DMS153 treated with DMSO at 0.1 percent for 48 hours (cell line): ENCODE results near the gene COLQ.

Experiments used
- DNase-seq: peaks from one replicate; lab custom pipeline; 2025; ENCODE audit not compliant: unreplicated experiment; lab: John Stamatoyannopoulos, UW

The COLQ gene

DNA sequence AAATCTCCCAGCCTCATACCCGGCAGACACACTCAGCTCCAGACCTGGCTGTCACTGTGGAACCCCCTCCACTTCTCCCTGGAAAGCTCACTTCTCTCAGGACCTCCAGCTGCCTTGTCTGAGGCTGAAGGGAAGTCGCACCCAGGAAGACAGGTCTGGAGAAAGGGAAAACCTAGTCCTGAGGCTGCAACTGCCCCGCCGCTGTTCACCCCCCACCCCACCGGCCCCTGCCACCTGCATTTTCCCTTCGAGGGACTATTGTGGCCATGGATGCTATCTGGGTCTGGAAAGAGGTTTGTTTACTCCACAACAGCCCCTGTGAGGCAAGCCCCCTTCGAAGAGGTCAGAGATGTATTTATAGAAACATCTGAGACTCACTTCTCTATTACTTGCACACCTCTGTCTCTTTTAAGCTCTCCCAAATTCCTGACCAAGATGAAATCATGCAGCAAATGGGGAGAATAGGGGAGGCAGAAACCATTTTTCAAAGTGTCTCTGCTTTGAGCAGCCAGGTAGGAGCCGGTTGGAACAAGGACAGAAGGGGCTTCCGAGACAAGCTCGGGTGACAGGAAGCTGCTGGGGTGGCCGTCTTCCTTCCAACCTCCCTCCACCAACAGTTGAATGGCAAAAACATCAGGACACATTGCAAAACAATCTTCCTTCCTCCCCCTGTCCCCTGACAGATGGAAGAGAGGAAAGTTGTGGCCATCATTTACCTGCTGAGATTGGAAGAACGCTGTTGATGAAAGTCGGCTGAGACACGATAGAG is 518 bp downstream of the COLQ start:
- no peak for DNase-seq

DNA sequence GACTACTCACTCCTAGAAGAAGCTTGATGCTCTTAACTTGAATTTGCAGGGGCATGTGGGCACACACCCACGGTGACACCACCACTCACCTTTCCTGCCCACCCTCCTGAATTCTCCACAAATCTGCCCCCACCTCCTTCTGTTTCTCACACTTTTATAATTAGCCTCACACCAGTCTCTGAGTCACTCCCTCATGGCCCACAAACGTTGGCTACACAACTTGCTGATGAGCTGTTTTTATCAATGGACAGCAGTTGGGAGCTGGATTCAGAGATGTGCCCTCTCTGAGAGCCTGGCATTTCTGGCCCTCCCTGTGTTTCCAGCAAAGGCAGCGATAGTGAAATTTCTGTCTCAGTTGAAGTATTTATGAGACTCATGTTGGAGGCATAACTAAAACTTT is 1.3 kb downstream of the COLQ start:
- DNase-seq, result no peak

DNA sequence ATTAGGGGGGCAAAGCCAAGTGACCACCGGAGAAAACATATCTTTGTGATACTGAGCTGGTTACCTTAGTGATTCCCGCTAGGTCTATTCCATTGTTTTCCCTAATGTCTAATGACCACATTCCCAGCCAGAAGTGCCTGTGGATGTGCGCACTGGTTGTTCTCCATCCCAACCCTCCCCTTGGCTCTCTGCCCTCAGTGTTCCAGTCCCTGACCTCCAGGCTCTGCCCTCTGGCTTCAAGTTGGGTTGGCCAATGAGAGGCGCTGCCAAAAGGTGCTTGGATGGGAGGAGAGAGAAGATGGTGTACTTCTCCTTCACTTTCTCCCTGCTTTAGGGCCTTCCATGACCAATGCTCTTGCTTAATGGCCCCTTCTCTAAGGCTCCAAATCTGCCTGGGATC is 2.4 kb downstream of the COLQ start:
- no peak for DNase-seq

DNA sequence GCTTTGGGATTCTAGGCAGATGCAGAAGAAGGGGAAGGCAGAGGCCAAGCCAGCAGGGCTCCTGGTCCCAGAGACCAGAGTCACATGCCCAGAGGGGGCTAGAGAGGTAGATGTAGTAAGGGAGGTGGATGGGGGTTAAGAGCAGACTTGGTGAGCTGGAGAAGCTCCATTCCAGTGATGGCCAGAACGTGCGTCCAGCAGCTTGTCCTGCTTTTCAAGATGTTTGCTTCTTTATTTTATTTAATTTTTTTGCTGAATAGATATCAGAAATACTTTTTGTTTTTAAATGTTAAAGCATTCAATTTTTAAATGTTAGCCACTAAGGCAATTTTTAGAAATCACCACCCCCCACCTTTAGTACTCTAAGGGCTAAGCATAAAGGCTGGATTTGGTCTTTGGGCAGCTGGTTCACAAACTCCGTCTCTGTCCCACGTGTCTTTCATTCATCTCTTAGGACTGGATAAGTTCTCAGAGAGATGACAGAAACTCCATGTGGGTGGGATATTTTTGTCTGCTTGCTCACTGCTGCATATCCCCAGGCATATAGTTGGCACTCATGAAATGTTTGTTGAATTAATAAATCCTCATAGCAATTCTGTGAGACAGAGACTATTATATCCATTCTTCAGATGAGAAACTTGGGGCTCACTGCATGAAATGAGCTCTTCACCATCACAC is 6.7 kb downstream of the COLQ start:
- no peak for DNase-seq

DNA sequence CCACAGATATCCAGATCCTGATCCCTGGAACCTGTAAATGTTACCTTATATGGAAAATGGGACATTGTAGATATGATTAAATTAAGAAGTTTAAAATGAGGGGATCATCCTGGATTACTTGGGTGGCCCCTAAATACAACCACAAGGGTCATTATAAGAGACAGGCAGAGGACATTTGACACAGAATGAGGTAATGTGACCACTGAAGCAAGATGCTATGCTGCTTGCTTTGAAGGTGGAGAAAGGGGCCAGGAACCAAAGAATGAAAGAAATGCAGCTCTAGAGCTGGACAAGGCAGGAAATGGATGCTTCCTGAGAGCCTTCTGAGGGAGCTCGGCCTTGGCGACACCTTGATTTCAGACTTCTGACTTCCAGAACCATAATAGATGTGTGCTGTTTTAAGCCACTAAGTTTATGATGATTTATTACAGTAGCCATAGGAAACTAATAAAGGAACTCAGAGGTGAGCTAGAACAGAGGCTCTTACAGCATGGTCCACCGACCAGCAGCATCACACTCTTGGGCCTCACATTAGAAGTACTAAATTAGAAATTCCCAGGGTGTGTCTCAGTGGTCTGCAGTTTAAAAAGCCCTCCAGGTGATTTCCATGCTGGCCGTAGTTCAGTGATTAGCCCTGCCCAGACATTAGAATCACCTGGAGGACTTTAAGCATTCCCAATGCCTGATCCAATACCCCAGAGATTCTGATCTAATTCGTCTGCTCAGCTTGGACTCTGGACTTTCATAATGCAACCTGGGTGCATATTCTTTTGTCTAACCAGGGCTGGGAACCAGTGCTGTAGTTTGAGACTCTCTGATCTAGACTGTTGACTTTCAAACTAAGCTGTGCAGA is 7.5 kb downstream of the COLQ start:
- DNase-seq, result no peak

DNA sequence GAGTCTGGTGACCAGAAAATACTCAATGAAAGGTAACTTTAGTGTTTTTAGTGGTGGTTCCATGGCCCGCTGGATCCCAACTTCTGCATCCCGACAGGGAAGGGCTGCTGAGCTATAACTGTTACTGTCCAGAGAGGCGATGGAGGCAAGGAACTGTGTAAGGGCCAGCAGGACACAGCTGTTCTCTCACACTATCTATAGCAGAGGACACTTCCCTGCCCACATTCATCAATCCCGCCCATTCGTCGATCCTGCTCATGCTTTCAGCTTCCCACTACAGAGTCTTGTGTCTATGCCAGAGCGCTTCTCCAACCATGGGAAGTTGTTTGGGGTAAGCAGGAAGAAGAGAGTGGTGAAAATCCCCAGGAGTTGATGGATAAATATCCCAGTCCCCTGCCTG is 8.4 kb downstream of the COLQ start:
- no peak for DNase-seq

DNA sequence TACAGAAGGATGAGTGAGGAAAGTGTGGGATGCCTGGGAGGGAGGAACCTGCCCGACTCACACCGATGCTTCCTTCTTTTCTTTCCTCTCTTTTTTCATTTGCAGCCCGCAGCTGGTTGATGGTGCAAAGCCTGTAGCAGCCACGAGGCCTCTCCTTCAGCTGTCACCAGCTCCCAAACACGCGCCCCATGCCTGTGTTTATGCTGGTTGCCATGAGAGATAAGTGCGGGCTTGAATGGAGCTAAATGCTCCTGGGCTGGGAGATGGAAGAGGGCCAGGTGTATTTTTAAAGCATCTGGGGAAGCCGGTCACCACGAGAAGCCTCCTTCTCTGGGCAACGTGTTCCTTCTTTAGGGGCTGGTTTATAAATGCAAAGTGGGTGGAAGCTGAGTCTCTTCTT is 9.3 kb downstream of the COLQ start:
- peak; percentile 43 for DNase-seq

DNA sequence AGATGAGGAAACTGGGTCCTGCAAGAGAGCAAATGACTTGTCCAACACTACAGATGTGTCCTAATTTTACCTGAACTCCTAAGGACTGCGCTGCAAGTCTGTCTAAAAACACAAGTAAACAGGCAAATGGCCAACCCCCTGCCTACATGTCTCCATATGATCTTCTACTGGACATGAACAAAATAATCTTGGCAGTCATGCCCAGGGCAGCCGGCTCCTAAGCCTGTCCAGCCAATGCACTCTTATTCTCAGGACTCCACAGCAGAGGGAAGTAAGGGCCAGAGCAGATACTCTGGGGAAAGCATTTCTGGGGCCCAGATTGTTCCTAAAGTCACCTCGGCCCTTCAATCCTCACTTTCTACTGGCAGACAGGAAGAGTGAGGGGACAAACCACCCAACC is 10.3 kb downstream of the COLQ start:
- no peak for DNase-seq

DNA sequence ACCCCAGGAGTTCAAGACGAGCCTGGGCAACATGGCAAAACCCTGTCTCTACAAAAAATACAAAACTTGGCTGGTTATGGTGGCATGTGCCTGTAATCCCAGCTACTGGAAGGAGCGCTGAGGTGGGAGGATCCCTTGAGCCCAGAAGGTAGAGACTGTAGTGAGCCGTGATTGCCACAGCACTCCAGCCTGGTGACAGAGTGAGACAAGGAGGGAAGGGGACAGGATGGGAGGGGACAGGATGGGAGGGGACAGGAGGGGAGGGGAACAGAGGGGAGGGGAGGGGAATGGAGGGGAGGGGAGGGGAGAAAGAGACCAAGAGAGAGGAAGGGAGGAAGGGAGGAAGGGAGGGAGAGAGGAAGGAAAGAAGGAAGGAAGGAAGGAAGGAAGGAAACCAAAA is 11.0 kb downstream of the COLQ start:
- DNase-seq, result no peak

DNA sequence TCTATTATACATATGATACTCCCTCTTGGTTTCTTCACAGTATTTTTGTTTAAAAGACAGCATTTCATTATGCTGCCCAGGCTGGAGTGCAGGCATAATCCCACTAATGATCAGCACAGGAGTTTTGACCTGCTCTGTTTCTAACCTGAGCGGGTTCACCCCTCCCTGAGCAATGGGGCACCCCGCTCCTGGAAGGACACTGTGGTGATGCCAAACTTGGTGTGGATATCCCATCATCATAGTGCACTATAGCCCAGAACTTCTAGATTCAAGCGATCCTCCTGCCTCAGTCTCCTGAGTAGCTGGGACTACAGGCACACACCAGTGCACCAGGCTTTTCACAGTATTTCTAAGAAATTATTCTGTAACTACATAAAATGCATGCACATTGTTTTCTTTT is 14.9 kb downstream of the COLQ start:
- DNase-seq, result no peak

DNA sequence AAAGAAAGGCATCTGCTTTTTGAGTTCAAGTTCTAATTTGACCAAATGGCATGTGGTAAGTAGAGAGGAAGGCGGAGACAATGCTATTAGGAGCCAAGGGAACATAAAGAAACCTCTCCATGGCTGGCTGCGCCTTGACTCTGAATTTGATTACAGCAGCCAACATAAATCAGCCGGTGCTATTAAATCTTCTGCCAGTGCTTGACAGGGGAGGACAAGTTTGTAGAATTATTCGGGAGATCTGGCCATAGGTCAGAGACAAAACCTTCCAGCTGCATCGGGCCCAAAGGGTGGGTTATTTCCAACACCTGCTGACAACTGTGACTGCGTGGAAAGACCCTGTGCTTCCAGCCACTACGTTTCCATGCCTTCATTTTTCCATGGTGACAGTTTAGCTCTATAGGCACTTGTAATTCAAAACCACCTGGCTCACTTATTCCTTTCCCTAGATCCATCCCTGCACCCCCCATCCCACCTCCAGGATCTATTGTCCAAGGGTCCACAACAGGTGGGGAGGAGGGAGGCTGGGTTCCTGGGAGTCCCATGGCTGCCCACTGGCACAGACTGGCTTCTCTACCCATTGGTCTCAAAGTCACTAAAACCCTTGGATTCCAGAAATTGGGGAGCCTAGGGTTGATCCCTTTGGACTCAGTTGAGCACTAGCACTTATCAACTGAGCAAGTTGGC is 15.9 kb downstream of the COLQ start:
- no peak for DNase-seq

DNA sequence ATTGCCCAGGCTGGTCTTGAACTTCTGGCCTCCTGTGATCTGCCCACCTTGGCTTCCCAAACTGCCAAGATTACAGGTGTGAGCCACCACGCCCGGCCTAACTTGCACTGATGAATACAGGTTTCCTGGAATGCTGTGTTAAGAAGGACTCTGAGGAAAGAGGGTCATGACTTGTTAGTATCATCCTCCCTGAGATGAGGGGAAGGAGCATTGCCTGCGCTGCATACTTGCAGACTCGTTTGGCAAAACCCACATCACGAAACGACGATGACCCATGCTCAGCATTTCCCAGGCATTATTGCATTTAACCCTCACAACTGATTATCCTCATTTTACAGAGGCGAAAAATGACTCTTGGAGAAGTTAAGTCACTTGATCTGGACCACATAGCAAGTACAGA is 18.9 kb downstream of the COLQ start:
- no peak for DNase-seq

DNA sequence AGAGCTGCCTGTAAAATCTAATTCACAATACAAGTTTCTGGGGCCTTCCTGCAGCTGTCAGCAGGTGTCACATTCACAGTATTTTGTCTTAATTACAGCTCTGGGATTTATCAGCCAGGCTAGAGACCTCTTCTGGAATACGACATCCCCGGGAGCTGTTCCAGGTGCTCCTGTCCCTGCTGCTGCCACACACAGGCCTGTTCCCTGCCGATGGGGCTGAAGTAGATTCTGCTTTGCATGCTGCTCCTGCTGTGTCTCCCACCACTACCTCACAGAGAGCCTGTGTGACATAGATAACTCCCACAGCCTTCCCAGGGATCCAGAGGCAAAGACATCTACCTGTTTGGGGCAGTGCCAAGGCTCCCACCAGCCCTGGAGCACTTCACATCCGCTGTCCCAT is 20.4 kb downstream of the COLQ start:
- DNase-seq, result no peak

DNA sequence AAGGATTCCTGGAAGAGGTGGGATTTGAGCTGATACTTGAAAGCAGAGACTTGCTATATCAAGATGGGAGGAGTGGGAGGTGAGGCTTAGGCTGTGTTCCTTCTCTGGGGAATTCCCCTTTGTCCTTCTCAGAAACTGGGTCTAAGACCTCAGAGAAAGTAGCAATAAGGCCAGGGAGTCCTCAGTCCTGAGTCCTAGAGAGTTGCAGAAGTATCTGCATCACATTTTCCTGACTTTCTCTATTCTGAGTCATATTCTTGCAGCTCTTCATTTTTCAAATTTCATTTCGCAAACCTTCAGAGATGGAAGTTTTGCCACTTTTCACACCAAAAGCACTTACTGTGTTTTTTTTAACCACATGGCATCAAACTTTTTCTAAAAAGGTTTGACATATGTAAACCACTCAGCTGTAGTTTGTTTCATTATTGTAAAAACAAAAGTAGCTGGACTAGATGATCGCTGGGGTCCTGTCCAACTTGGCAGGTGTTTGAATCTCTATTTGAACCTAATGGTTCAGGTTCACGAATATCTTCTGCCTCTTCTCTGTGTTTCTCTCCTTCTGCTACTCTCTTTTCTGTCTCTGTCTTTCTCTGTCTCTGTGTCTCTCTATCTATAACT is 21.3 kb downstream of the COLQ start:
- no peak for DNase-seq

DNA sequence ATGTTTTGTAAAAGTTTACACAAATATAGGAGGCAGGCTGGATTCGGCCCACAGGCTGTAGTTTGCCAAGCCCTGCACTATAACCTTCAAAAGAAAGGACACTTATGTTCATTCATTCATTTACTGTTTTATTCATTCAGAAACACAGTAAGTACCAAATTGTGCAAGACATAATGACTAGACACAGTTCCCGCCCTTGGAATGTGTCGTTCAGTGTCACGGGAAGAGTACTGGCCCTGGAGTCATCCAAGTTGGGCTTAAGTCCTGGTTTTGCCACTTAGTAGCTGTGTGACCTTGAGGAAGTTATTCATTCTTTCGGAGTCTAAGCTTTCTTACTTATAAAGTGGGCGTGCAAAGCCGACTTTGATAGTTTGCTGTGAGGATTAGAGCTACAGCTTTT is 22.0 kb downstream of the COLQ start:
- DNase-seq, result no peak

DNA sequence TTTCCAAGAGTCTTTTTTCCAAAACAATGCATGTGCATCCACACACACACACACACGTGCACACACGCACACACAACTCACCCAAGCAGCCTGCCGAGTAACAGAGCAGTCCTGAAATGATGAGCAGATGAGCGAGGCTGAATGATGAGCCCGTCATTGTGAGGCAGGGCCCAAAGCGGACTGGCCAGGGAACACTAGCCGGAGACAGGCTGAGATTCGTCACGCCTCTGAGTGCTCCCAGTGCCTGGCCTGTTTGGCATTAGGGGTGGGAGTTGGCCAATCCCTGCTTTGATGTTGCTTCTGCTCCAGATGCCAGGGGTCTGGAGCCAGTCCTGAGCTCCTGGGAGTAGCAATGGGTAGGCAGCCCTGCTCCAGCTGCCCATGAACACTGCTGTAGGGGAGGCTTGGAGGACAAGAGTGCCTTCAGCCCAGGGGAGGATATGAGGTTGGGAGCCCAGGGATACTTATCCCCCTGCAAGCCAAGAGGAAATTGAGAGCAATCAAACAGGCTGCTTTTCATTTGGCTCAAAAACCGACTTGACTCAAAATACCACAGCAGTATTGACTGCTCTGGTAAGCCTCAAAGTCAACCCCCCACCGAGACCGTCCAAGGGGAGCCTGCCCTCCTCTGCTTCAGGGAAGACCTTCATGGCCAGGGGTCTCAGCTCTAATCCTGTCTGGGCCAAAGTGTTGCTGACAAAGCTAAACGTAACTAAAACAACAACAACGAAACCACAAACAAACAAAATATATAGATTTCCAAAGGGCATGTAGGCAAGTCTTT is 22.9 kb downstream of the COLQ start:
- DNase-seq, result no peak

DNA sequence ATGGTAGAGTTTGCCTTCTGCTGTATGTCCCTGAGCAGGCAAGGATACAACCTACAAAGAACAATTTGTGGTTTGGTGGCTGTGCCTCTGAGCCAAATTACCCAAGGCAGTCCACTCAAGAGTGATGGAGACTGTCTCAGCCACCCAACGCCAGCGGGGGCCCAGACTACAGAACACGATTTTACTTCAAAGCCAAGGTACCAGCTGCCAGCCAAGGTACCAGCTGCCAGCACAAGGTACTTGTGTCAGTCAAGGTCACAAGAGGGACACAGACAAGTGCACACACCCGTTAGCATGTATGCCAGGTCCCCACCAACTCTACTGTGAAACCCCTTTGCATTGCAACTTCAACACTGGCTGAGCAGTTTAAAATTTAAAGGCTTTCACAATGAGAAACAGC is 23.5 kb downstream of the COLQ start:
- DNase-seq, result no peak

DNA sequence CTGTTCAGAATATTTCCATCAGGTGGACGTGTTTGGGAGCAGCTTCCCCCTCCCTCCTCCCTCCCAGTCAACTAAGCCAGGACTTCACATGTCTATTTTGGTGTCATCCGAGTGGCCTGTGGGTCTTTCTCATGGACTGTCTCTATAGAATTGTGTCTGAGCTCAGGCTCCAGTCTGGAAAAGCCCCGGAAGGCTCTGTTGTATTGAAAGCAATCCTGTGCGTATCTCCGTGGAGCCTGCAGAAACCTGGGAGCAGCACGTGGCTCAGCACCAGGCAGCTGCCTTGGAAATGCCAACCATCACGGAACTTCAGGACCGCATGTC is 25.2 kb downstream of the COLQ start:
- DNase-seq, result no peak

DNA sequence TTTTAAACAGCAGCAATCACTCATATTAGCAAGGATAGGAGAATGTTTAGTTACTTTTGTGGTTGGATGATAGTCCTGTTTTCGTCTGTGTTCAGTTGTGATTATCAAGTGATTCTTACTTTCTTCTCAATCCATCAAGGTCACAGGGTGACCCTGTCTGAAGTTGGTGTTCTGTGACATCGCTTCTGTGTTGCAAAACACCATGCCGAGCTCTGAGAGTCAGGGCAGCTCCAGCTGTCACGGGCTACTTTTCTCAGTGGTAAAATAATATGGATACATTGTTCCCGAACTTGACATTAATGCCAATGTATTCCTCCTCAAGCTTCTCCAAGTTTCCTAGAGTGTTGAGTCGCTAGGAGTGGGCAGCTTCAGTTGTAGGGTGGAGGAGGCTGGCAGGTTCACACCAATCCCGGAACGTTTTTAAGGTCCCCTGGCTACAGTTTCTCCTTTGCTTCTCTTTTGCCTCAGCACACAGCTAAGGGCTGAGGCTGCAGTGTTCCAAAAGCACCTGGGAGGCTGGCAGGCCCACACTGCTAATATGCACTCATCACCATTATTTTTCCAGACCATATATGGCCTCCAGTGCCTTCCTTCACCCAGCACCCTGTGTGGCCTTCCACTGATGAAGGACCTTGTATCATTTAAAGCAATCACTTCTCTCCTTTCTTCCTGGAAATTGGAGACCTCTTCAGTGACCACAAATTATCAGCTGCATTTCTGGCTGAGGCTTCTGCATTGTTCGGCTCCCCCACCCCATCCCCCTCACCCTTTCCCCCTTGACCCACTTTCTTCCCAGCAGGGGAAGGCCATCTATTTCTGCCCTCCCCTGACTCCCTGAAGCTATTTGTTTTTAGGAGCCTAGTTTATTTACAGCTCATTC is 25.8 kb downstream of the COLQ start:
- no peak for DNase-seq
